ENCODE measurements around the gene NRGN.

NRGN gene

GRCh38 chr11:124740277-124740882 lies 638 bp downstream of the NRGN start:
- peak; percentile 53 to 58 for DNase-seq (ENCODE audit: low read depth in 2 of 2)

- no peak for DNase-seq (ENCODE audit: low read depth in 2 of 2)
These were observed 2.8 kb downstream of the NRGN start for GRCh38 chr11:124742555-124742954.

- no peak for DNase-seq (ENCODE audit: low read depth in 2 of 2)
These were observed 3.3 kb downstream of the NRGN start for GRCh38 chr11:124743050-124743449.

GRCh38 chr11:124745270-124745834 lies 5.6 kb downstream of the NRGN start:
- no peak for DNase-seq (ENCODE audit: low read depth in 2 of 2)

GRCh38 chr11:124745835-124746620 lies 6.3 kb downstream of the NRGN start:
- DNase-seq (ENCODE audit: low read depth in 2 of 2): peak in 1 of 2 donors; percentile 34

GRCh38 chr11:124746621-124747243 lies 7.0 kb downstream of the NRGN start:
- DNase-seq (ENCODE audit: low read depth in 2 of 2): peak; percentile 68 to 70

DNA sequence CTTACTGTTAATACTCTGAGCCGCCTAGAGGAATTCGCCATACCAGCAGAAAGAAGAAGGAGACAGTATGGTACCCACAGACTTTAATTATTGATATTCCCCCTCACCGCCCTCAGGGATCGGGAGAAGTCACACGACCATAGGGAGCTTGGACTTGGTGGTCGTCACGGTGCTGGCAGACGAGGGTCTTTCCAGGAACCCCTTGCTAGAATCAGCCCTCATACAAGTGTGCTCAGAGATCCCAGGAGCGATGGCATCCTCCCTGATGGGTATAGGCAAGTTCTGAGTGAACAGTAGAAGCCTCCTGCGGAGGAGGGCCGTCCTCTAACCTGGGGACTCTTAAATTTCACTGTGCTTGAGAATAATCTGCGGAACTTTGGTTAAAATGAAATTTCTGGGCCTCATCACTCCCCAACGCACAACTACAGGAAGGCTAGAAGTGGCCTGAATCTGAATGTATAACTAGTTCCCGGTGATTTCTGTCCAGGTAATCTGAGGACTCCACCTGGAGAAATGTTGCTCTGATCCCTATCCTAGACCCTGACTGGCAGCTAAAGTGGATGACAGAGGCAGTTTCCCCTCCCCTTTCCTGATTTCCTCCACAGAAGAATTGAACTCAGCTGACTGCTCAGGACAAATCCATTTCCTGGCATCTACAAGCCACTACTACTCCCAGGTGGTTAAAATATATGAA lies 7.8 kb downstream of the NRGN start:
- DNase-seq (ENCODE audit: low read depth in 2 of 2): no peak

GRCh38 chr11:124748100-124748418 lies 8.3 kb downstream of the NRGN start:
- no peak for DNase-seq (ENCODE audit: low read depth in 2 of 2)

DNA sequence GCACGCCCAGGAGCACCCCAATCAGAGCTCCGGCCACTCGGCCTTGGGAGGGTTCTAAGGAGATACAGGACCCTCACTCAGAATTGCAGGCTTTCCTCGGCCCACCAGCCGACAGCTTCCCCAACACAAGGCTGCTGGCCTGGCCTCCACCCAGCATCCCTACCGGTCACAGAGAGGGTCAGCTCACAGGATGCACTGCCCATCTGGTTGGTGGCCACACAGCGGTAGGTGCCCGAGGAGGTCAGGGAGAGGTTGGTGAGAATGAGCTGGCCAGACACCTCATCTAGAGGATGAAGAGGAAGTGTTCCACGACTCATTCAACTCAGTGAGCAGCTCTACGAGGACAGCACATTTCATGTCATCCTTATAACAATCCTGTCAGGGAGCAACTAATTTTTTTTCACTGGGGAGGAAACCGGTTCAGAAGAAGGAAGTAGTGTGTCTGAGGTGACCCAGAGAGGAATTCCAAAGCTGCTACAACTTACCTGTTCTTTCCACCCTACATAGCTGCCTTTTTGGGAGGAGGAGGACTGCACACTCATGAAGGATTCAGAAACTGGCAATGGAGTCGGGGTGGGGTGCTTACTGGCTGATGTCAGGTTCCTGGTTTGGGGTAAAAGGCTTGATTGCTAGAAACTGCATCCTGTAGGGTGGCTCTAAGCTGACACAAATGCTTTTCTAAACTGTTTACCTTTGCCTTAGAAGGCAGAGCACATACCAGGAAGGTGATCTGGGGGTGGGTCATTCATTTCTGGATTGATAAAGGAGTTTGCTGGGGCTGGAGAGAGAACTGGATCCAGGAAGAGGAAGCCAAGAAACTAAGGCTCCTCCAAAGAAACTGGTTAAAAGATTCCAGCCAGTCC lies 9.0 kb downstream of the NRGN start:
- DNase-seq (ENCODE audit: low read depth in 2 of 2): no peak

GRCh38 chr11:124749912-124750311 lies 10.2 kb downstream of the NRGN start:
- DNase-seq (ENCODE audit: low read depth in 2 of 2): no peak

DNA sequence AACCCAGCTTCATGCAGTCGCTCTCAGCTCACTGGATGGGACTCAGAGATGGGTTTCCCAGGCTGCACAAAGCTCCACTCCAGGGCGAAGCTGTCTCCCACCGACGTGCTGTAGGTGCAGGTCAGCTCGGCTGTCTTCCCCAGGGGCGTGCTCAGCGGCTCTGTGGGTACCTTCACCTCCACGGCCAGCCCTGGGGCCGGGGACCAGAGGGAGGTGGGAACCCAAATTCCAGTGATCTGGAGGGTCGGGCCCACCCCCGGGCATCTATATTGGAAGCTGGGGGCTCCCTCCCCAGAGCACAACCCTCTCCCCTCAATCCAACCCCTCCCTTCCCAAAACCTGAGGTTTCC lies 11.6 kb downstream of the NRGN start:
- DNase-seq (ENCODE audit: low read depth in 2 of 2): no peak

DNA sequence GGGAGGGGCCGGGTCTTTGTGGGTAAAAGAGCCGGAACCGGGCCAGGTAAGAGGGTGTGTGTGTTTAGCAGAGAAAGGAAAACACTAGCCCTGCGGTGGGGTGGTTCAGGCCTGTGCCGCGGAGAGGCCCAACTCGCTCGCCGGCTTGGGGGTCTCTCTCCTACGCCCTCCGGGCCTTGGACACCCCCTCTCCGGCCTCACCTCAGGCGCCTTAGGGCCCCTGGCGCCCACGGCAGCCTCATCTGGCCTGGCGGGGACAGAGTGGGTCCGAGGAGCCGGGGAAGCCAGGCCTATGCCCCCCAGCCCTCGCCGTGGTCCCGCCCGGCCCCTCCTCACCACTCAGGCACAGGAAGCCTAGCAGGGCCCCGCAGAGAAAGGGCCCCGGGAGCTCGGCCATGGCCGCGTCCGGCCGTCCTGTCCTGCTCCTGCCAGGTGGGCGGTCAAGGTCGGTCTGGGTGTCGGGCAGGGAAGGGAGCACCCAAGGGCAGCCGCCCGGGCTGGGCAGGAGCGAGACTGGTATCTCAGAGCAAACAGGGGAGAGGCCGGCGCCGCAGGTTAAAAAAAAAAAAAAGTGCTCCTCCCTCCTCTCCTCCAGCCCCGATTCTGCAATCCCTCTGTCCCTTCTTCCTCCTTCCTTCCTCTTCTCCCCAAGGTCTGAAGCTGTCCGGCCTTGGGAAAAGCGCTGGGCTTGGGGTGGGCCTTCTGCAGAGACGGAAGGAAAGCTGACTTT lies 12.2 kb downstream of the NRGN start, which contains the start of gene VSIG2:
Gene VSIG2, minus strand, starts transcription at position 515 of the 730 bp plus-strand sequence. Its CDS starts 118 bp downstream, at position 397.
- no peak for DNase-seq (ENCODE audit: low read depth in 2 of 2)

DNA sequence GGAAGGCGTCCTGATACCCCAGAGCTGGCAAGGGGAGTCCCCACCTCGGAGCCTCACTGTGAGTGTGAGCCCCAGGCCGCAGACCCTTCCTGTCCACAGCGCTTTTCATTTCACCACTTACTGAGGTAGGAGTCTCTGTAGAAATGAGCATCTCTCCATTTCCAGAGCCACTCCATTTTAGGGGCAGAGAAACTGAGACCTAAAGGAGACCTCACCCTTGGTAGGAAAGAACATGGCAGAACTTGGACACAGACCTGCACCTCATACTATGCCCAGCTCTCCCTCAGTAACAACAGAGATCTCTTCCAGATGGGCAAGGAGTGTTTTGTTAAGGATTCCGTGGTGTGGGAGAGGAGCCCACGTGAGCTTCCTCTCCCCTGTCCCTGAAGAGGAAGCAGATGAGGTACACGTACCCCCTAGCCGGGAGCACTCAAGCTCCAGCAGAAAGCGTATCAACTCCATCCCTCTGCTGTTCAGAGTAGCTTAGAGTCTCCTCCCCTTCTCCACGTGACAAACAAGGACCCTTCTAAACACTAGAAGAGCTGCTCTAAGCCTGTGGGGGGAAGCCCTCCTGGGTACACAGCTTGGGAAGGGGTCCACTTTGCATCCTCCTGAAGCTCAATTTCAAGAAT lies 12.8 kb downstream of the NRGN start:
- no peak for DNase-seq (ENCODE audit: low read depth in 2 of 2)

- DNase-seq (ENCODE audit: low read depth in 2 of 2): no peak
These were observed 13.5 kb downstream of the NRGN start for GRCh38 chr11:124753205-124753604.

- no peak for DNase-seq (ENCODE audit: low read depth in 2 of 2)
These were observed 13.9 kb downstream of the NRGN start for GRCh38 chr11:124753624-124754023.

GRCh38 chr11:124754309-124754708 lies 14.6 kb downstream of the NRGN start:
- DNase-seq (ENCODE audit: low read depth in 2 of 2): no peak

- no peak for DNase-seq (ENCODE audit: low read depth in 2 of 2)
These were observed 15.0 kb downstream of the NRGN start for GRCh38 chr11:124754710-124755109.

- no peak for DNase-seq (ENCODE audit: low read depth in 2 of 2)
These were observed 16.5 kb downstream of the NRGN start for GRCh38 chr11:124756033-124756752.

GRCh38 chr11:124756753-124757227 lies 17.0 kb downstream of the NRGN start:
- no peak for DNase-seq (ENCODE audit: low read depth in 2 of 2)
